OCI-M2 (cell line): ENCODE results near the gene GCN1.

Experiments used
- DNase-seq: peaks from one replicate; lab custom pipeline; 2025; ENCODE audit not compliant: unreplicated experiment; lab: John Stamatoyannopoulos, UW

The GCN1 gene

DNA sequence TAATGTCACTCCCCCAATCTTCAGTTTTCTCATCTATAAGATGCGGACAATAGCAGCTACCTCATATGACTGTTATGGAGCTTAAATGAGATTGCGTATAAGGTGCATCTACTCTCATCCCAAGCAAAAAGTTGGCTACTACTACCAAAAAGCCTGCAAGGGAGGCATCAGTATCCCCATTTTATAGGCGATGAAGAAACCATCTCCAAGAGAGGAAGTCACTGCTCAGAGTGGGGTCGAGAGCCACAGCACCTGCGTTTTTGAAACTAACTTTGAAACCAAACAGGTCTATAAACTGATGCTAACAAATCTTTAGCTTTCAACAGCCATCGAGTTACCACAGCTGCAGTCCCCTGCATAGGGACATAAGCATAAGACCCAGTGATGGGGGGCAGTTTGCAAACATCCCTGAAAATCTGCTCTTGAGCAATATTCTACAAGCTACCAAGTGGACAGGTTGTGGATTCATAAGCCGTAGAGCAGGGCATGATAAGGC lies 3.5 kb downstream of the GCN1 start:
- no peak for DNase-seq

DNA sequence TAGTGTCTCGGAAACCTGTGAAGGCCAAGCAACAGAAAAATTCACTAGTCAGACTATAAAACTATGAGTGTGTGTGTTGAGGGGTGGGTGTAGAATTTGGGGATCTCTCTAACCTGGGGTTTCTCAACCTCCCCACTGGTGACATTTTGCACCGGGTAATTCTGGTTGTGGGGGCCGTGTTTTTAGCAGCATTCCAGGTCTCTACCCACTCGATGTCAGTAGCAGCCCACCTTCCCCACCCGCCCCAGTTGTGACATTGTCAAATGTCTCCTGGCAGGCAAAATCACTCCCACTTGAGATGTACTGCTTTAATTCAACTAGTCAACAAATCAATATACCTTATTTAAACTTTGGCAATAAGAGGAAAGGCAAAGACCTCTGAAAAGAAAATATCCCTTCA lies 4.1 kb downstream of the GCN1 start:
- no peak for DNase-seq

DNA sequence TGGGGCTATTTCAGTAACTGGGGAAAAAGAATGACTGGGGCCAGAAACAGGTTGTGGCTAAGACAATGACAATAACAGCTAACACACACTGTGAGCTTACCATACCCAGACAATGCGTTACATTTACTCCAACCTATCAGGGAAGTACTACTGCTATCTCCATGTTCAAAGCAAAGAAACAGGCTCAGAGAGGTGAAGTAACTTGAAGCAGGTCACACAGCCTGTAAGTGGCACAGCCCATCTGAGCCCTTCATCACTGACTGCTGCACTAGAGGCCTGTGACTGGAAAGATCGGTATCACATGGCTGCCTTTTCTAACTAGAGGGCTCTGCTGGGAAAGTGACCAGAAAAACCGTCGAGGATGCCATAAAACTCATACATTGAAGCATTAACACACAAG lies 7.9 kb downstream of the GCN1 start:
- DNase-seq, result no peak

DNA sequence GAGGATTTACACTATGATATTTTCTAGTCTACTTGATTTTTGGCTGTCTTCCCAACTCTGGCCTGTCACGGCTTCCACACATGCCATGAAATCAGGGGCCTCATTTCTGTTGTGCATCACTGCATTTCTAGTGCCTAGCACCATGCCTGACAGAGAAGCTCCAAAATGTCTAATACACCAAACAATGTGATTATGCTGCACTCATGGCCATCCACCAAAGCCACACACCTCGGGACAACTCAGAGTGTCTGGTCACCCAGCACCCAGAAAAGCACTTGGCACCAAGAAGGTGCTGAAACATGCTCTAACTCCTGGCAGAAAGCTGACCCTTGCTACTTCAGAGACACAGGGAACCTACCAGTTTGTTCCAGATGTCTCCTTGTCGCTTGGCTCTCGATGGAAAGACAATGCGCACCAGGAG lies 11.3 kb downstream of the GCN1 start:
- DNase-seq, result no peak

DNA sequence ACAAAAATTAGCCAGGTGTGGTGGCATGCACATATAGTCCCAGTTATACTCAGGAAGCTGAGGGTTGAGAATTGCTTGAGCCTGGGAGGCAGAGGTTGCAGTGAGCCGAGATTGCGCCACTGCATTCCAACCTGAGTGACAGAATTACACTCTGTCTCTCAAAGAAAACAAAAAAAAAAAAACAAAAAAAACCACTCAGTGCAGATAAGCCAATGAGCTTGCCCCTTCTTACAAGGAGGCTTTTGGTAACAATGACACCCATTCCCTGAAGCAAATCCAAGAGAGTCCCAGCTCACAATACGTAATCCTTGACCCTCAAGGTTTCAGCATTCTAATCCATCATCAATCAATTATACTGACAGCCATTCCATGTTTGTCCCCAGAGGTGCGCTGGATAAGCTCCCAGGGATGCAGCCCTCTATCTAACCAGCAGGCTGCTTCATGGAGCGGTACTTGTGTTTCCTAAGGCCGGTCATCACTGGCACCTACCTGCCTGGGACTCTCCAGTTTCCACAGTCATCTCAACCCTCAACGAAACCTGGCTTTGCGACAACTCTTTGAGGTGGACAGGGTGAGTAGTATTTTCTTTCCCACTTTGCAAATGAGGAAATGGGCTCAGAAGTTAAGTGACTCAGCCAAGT lies 12.4 kb downstream of the GCN1 start:
- no peak for DNase-seq

DNA sequence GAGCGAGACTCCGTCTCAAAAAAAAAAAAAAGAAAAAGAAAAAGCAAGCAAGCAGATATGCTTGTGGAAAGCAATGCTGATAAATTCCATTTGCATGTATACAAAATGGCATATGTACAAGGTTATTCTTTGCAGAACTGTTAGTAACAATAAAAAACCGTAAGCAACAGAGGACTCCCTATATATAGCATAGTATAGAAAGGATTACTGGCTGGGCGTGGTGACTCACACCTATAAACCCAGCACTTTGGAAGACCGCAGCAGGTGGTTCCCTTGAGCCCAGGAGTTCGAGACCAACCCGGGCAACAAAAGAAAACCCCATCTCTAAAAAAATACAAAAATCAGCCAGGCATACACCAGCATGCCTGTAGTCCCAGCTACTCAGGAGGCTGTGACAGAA lies 13.5 kb downstream of the GCN1 start:
- DNase-seq, result no peak

DNA sequence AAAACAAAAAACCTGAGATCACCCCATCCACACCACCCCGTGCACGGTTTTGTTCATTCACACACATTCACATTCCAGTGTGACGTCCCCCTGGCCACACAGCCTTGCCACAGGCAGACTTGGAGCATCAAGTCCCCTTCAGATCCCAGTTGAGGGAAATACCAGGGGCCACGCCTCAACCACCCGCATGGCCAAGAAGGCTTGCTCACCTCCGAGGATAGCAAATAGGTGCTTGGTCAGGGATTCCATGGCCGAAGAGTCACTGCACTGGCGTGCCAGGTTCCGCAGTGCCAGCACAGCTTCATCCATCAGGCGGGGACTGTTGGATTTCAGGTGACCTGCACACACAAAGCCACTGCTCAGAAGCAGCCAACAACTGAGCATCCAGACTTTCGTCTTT lies 19.0 kb downstream of the GCN1 start:
- DNase-seq, result no peak

DNA sequence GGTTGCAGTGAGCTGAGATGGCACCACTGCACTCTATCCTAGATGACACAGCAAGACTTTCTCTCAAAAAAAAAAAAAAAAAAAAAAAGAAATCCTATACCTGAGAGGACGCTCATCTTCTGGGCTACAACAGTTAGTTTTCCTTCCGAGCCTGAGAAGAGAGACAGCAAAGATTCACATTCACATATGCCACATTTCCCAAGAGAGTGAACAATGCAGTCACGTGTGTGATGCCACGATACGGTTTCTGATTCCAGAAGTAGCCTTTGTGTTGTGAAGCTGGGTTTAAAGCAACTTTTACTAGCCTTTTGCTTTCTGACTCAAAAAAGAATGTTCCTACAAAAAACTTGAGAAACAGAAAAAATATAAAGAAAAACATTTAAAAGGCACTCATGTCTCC lies 19.5 kb downstream of the GCN1 start:
- no peak for DNase-seq

DNA sequence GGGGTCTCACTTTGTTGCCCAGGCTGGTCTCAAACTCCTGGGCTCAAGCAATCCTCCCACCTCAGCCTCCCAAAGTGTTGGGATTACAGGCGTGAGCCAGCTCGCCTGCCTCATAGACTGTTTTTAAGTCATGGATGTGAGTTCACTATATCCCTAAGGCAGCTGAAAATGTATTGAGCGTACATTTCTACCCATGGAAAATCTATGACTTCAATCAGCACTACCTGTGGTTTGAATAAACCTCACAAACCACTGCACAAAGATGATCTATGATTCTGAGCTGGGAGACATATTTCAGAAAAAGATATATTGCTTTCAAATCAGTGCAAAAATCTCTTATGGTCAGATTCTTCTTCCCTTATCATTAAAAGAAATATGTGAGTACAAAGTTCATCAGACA lies 22.5 kb downstream of the GCN1 start:
- DNase-seq, result no peak

DNA sequence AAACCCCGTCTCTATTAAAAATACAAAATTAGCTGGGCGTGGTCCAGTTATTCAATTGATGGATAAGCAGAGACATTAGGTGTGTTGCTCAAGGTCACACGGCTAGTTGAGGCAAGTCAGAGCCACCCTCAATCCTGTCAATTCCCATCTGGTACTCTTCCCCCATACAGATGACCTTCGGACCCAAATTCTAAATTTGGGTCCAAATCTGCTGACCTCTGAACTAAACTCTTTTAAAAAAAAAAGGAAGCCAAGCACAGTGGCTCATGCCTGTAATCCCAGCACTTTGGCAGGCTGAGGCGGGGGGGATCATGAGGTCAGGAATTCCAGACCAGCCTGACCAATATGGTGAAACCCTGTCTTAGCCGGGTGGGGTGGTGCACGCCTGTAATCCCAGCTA lies 23.9 kb downstream of the GCN1 start:
- DNase-seq, result no peak

DNA sequence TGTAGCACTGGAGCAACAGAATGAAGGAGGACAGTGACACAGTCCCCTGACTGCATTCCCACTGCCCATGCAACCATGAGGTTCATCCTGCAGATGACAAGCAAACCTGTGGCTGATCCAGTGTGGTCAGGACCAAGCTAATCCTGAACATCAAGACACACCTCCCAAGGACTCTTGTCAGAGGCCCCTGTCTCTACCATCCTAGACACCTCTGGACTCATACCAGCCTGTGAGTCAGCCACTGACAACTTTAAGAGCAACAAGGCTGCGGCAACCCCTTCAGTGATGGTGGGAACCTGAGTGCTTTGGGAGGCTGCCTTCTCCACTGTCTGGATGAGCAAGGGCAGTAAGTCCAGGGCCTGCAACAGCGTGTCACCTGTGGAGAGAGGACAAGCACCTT lies 24.6 kb downstream of the GCN1 start:
- DNase-seq, result no peak

DNA sequence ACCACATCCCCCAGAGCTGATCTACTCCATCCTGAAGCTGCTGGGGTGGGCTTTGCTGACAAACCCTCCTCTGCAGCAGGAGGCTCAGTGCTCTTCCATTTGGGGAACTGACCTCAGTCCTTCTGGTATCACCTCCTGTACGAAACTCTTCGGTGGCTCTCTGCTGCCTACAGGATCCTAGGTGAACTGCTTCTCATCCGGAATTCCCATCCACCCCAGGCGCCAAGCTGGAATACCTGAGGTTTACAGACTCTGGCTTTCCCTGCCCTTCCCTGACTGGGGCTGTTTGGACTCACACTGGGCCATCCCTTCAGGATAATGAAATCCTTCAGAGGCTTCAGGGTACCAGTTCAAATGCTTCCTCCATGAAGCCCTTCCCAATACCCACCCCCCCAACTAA lies 26.2 kb downstream of the GCN1 start:
- DNase-seq, result no peak

DNA sequence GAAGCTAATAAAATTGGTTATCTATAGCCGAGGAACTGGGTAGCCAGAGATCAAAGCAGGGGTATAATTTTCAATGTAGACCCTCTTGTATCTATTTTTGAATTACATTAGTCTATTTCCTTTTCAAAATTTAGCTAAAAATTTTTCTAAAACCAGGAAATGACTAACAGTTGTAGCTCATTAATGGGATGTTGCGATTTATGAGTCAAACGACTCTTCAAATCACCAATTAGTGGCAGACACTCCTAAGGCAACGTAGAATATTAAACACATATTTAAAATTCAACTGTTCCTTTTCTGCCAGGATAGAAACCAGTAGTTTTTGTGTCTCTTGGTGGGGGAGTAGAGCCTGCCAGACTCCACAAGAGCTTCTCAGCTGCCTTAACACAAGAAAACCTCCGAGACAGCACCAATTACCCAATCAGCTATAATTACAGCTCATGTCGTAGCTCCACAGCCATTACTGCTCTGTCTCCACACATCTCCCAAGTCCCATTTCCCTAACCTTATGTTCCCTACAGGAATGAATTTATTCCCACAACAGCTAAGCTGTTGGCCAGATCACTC lies 26.9 kb downstream of the GCN1 start:
- no peak for DNase-seq

DNA sequence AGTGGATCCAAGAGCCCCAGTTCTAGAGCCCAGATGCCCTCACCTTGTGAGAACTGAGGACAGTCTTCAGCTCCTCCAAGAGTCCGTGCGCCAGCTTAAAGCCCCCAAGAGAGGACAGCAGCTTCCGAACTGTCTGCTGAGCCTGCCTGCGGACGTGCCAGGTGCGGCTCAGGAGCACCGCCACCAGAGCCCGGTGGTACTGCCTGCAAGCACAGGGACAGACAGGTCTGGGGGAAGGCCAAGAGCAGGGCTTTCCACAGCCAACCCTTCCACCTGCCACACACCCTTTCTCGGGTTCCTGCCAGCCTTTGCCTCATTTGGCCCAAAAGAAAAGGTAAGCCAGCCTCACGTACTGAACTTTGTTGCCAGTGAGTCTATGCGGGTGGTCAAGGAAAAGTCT lies 30.2 kb downstream of the GCN1 start:
- DNase-seq, result no peak

DNA sequence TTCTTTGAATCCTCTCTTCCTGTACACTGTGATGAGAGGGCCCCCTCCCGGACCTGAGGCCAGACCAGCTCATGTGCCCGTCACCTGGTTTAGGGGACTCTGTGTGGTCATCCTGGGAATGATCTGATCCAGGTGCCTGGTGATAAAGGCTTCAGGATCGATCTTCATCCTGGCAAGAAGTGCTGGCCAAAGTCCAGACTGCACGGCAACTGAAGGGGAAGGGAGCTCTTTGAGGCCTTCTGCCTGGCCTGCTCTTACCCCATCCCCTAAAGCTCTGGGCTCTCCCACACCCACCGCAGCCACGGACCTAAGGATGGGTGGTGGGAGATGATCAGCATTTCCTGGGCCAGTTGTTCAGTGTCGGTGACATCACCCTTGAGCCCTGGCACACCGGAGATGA lies 31.8 kb downstream of the GCN1 start:
- no peak for DNase-seq

DNA sequence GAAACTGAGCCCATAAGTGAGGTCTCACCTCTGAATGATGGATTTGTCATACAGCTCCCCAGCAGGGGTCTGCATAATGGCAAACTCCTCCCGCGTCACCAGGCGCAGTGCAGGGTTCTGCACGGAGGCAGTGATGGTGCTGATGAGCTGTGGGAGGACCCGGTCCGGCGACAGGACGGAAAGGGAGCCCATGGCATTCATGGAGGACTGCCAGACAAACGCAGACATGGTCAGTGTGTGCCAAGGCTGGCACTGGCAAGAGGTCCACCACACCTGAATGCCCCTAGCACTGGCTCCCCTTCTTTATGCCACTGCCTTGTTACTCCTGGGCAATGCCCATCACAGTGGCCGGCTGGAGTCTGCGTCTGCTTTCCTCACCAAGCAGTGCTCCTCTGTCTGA lies 32.7 kb downstream of the GCN1 start:
- DNase-seq, result no peak

DNA sequence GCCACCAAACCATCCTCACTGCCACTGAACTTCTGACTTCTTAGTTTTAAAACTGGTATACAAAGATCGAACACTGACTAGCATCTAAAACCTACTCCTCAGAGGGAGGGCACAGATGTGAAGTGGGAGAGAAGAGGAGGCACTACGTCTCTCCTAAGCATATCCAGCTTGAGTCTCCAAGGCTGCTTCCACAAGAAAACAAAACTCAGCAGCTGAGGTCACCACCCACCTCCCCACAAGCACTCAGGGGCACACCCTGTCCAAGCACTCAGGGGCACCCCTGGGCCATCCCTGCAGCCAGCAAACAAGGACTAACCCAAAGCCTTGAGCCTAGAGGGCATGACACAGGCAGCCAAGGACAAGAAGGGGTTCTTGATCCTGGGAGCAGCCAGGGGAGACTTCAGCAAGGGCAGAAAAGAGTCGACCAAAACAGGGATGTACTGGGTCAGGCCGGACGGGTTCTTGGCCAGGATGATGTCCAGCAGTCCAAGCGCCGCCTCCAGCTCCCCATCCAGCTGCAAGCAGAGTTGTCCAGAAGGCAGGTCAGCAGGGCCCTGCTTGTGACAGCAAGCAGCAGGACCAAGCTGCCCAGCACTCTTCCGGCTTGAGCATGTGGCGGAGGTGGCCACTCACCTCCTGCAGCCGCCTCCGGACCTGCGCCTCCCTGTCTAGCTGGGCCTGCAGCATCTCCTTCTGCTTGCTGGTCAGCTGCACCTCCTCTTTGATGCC lies 34.8 kb downstream of the GCN1 start:
- DNase-seq, result no peak

DNA sequence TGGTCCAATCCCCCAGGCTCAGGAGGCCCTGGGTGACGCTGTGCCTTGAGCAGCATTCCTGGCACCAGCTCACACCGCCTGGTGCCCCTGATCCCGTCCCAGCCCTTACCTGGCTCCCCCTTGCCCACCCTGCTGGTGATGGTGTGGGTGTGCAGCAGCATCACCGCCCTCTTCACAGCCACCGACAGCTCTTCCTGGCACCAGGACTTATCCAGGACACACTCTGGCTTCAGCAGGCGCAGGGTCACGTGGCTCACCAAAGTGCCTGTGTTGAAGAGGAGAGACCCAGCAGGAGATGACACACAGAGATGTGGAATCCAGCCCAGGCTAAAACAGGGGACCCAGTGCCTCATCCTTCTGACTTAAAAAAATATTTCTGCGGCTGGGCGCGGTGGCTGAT lies 36.2 kb downstream of the GCN1 start:
- DNase-seq, result no peak

DNA sequence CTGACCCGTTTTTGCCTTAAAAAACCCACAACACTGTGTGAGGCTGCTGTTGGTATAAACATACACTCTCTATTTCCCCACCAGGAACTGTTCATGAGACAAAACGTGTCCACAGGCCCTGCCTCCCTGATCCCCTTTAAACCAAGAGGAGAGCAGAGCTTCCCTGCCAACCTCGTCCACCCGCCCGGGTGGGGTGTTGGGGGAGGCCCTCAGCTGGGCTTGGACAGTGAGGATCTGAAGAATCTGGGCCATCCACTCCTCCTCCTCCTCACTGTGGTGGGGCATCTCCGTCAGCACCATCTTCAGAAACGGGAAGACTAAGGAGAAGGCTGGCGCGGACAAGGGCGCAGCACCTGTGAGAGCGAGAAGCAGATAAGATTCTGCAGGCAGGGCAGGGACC lies 36.8 kb downstream of the GCN1 start:
- DNase-seq, result no peak

DNA sequence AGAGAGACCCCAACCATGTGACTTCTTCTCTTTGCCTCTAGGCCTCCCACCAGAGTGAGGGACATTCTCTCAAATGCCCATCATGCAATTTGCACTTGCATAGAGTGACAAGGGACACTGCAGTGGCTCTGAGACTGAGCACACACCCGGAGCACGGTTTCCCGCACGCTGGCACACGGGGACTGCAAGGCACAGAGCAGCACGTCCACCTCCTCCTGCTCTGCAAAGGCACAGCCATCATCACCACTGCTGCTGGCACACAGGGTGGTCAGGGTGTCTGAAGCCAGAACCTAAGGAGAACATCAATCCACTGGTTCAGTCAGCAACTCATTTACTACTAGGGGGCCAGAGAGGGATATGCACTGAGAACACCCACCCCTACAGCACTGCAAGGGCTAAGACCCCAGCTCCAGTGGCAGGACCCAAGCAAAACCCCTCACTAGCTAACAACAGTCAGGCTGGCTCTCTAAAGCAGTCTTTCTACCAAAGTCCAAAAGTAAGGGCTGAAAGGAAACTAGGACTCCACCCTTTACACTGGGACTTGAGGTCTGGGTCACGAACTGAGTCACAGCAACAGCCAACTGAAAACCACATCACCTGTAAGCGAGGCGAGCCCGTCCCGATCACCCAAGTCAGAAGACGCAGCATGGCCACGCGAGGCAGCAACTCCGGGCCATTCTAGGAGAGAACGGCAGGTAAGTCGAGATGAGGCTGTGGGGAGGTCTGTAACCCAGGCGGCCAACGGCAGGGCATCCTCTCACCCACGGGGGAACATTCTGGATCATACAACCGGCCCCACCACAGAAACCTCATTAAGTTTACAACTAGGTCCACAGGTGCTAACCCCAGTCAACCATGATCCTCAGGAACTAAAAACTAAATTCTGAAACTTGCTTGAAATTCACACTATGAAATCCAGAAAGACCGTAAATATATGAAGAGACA lies 37.9 kb downstream of the GCN1 start:
- DNase-seq, result no peak

DNA sequence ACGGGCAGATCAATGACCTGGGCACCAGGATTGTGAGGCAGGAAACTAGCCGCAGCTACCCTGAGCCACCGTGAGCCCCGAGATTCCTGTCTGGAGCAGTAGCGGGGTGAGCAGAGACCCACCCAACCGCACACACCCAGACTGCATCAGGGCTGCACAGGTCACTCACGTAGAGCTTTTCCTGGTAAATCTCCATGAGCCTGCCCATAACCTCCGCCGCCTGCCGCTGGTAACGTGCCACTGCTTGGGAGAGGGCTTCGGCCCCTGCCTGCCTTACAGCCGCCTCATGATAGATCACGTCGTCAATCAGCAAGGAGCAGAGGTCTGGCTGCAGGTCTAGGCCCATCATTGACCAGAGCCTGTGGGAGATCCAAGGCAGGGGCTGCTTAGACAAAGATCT lies 39.4 kb downstream of the GCN1 start:
- no peak for DNase-seq
